Spleen (tissue), 7 donors: ENCODE data around the gene SDK1.

Experiments used
- POLR2A ChIP-seq, 3 donors: fragments of 450-650 bp; IDR thresholded peaks; one replicate each; pipeline ENCODE4 v1.5.1; 2017; ENCODE audit warnings: antibody characterized with exemption in 3 of 3, mild to moderate bottlenecking in 1 of 3
- POLR2AphosphoS5 ChIP-seq, 3 donors: sonication (generic); formaldehyde crosslinking; IDR thresholded peaks; one replicate each; pipeline ENCODE4 v1.5.1; 2017; ENCODE audit warnings: antibody characterized with exemption in 3 of 3
- TF ChIP-seq, protein P1 (sequence below), 11 experiments: fragments of 200-600 bp in 7 of 11; fragments of 450-650 bp in 4 of 11; sonication (generic) in 4 of 11; IDR thresholded peaks in 8 of 11; conservative IDR thresholded peaks in 3 of 11; 1 replicate in 7 of 11; 2 replicates in 4 of 11; pipeline versions ENCODE4 v1.4.0 to v1.8.0; 2016 to 2021; ENCODE audit warnings: antibody characterized with exemption in 11 of 11, inconsistent platforms in 4 of 11, mild to moderate bottlenecking in 1 of 11
- donor health status: DM: no; HTN: no; CAD: no; lungs with moderate emphysema.
- donor health status: DM: no; HTN: no; CAD: no.
- donor health status: DM: no; HTN: no; CAD: no.

DNA sequence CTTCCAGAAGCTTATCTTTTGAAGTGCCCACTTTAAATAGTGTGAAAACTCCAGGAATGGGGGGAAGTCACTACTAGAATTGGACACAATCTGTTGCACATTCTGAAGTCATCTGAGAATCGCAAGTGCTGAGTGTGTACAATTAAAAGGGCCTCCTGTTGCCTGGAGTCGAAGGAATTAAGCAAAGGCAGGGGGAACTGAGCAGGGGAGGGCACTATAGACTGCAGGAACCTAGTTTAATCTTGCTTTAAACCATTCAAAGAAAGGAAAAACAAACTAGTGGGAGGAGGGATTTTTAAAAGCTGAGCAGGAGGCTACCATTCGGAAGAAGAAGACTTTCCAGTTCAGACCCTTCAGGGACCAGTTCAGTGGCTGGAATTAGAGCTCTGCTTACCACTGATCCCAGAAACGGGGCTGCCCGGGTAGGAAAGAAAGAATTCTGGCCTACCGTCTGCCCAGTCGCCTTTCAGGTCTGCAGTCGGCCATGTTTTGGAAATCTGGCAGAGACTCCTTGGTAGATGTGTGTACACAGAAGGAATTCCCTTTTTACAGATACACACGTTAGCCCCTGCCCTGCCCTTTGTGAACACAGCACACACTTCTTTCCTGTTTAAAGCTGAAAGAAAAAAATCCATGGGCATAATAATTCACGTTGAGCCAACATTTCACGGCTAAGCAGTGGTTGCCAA is 770.5 kb downstream of the SDK1 start:
- TF ChIP-seq, protein P1, sequence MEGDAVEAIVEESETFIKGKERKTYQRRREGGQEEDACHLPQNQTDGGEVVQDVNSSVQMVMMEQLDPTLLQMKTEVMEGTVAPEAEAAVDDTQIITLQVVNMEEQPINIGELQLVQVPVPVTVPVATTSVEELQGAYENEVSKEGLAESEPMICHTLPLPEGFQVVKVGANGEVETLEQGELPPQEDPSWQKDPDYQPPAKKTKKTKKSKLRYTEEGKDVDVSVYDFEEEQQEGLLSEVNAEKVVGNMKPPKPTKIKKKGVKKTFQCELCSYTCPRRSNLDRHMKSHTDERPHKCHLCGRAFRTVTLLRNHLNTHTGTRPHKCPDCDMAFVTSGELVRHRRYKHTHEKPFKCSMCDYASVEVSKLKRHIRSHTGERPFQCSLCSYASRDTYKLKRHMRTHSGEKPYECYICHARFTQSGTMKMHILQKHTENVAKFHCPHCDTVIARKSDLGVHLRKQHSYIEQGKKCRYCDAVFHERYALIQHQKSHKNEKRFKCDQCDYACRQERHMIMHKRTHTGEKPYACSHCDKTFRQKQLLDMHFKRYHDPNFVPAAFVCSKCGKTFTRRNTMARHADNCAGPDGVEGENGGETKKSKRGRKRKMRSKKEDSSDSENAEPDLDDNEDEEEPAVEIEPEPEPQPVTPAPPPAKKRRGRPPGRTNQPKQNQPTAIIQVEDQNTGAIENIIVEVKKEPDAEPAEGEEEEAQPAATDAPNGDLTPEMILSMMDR (IDR thresholded peaks at IDR 0.05 in 8 of 11, conservative IDR thresholded peaks at IDR 0.05 in 3 of 11): no peak
- TF ChIP-seq POLR2A (IDR thresholded peaks at IDR 0.05) (no peak), POLR2AphosphoS5 (IDR thresholded peaks at IDR 0.05) (no peak)
